GM06990 (cell line): Measurements from ENCODE around the gene NSD2.

ENCODE experiments used
- DNase-seq: peaks from one replicate; pipeline ENCODE4 v3.0.0-alpha.2; 2011; ENCODE audit not compliant: insufficient read length; ENCODE audit errors: extremely low read depth
- H3K27me3 ChIP-seq: replicated peaks from 2 replicates; pipeline ENCODE4 v1.6.0; 2011; ENCODE audit warnings: low read length; ENCODE audit not compliant: control insufficient read depth, insufficient read depth
- H3K36me3 ChIP-seq: 2 replicates; pipeline ENCODE4 v1.5.1; 2011; ENCODE audit warnings: low read length; ENCODE audit not compliant: control insufficient read depth, insufficient read depth
- H3K4me3 ChIP-seq: replicated peaks from 2 replicates; pipeline ENCODE4 v1.5.1; 2011; ENCODE audit warnings: low read depth, mild to moderate bottlenecking, control low read depth, low read length
- TF ChIP-seq, protein P1 (sequence below): IDR thresholded peaks from 2 replicates; pipeline ENCODE4 v1.5.1; 2011; ENCODE audit warnings: low read length, control low read depth, mild to moderate bottlenecking, inconsistent platforms; ENCODE audit not compliant: insufficient read depth, poor library complexity, severe bottlenecking

Gene NSD2

GRCh38 chr4:1981251-1982058, 110.3 kb downstream of the NSD2 start:
- no peak for DNase-seq
- Histone ChIP-seq H3K36me3 (peaks cover 46% of the 10 kb centered on the region), H3K27me3 (no peaks in the 10 kb centered on the region), H3K4me3 (no peak overlapping the region)
- TF ChIP-seq, protein P1, sequence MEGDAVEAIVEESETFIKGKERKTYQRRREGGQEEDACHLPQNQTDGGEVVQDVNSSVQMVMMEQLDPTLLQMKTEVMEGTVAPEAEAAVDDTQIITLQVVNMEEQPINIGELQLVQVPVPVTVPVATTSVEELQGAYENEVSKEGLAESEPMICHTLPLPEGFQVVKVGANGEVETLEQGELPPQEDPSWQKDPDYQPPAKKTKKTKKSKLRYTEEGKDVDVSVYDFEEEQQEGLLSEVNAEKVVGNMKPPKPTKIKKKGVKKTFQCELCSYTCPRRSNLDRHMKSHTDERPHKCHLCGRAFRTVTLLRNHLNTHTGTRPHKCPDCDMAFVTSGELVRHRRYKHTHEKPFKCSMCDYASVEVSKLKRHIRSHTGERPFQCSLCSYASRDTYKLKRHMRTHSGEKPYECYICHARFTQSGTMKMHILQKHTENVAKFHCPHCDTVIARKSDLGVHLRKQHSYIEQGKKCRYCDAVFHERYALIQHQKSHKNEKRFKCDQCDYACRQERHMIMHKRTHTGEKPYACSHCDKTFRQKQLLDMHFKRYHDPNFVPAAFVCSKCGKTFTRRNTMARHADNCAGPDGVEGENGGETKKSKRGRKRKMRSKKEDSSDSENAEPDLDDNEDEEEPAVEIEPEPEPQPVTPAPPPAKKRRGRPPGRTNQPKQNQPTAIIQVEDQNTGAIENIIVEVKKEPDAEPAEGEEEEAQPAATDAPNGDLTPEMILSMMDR = no peak

DNA sequence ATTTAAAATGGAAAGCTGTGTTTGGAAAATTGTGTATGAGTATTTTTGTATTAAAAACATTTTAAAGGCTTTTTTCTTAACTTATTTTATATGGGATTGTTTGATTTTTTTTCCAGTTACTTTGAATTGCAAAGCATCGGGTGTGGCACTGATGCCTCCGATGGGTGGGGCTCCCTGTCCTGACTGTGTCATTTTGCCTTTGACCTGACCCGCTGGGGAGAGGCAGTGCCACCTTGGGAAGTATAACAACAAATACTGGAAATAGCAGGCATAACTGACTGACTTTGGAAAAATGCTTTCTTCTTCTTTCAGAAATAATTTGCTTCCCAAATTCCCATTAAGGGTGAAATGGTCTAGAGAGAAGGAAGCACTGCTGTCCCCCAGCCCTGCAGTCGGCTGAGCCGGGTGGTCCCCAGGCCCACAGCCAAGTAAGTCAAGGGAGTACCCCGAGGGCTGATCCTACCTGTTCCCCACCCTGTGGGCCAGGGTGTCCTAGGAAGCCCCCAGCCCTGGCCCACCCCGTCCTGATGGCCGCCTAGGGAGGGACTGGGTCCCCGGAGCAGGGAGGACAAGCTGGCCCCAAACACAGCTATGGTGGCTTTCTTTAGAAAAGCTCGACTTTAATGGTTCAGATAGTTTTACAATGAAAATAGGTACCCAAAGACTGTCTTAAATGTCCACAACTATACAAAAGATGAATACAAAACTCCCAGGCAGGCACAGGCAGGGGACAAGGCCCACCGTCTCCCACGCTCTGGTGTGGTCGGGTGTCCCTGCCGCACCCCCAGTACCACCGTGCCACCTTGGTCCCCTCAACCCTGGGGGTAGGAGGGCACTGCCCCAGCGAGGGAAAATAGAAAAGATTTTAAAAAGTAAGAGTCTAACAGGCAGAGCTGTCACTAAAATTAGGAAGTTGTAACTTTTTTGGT, 111.2 kb downstream of the NSD2 start:
- Histone ChIP-seq H3K4me3 (no peak overlapping the region), H3K36me3 (peaks cover 39% of the 10 kb centered on the region), H3K27me3 (no peaks in the 10 kb centered on the region)
- TF ChIP-seq, protein P1 = no peak
- DNase-seq = no peak

- TF ChIP-seq, protein P1 = no peak
- Histone ChIP-seq H3K4me3 (no peak overlapping the region), H3K27me3 (no peaks in the 10 kb centered on the region), H3K36me3 (peaks cover 39% of the 10 kb centered on the region)
- no peak for DNase-seq
These were observed 112.1 kb downstream of the NSD2 start for GRCh38 chr4:1983053-1983845.

DNA sequence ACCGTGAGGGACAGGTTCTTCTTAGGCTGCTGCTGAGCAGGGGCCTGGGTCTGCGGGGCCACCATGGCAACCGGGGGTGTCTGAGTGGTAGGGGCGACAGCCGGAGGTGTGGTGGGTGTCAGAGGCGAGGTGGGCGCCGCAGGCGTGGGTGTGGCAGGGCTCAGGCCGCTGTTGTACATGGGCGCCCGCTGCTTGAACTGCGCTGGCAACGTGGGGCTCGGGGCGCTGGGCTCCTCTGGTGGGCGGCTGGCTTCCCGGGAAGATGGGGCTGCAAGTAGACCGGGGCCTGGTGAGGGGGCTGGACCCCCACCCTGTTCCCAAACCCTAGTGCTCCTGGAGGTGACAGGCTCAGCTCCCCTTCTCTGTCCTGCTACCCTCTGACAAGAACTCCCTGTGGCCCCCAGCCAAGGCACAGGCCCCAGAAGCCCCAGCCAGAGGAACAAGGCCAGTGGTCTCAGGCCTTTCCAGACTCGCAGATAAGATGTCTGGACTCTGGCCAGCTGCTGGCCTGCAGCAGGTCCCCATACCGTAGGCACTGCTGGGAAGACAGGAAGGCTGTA, 112.7 kb downstream of the NSD2 start:
- H3K36me3 ChIP-seq = peaks cover 36% of the 10 kb centered on the region
- no peak overlapping the region for H3K4me3 ChIP-seq
- TF ChIP-seq, protein P1 = no peak

DNA sequence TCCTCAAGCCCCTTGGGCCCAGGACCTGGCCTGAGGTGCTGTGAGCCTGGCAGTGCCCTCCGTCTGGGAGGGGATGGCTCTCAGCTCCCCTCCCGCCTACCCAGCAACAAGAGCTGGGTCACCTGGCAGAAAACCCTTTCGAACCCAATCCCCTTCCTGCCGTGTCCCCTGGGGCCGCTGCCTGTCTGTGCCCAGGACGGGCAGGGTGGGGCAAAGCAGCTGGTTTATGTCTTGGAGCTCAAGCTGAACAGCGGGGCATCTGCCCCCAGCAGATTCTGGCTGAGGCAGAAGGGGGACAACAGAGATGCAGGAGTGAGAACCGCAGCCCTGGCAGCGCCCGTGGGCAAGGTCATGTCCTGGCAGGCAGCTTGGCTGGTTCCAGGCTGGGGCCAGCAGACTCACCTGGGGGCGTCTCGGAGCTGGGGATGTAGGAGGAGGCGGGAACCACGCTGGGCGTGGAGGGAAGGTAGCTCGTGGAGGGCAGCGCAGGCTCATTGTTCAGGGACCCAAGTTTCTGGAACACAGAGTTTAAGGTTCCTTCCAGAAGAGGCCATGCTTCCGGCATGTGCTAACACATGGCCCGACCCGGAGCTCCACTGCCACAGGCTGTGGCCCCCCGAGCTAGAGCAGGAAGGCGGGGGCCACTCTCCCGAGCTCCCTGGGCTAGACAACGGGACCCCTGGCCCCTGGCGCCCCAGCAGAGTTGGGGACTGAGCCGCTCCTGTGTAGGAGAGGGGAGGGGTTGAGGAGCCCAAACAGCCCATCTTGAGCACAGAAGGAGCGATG, 113.4 kb downstream of the NSD2 start:
- TF ChIP-seq, protein P1 = no peak
- DNase-seq = no peak
- Histone ChIP-seq H3K27me3 (no peaks in the 10 kb centered on the region), H3K4me3 (no peak overlapping the region), H3K36me3 (peaks cover 39% of the 10 kb centered on the region)

More for the DNA sequence above, 112.7 kb downstream of the NSD2 start:
- no peaks in the 10 kb centered on the region for H3K27me3 ChIP-seq
- no peak for DNase-seq
